ENCODE results near the gene KLHL18.

GRCh38 chr3:47266709-47267489 is 15.8 kb upstream of the KLHL18 start:
- TF ChIP-seq RAD21 (IDR thresholded peaks at IDR 0.05; ENCODE audit: low read length) (no peak), POLR2A (IDR thresholded peaks at IDR 0.05; ENCODE audit: low read depth, low read length) (no peak), USF2 (IDR thresholded peaks at IDR 0.05; ENCODE audit: low read depth, low read length) (peak; percentile 25; the same call in 1 of the 2 replicates), MAFK (IDR thresholded peaks at IDR 0.05; ENCODE audit: low read depth, low read length) (no peak), CEBPB (IDR thresholded peaks at IDR 0.05; ENCODE audit: low read depth, low read length) (peak; percentile 20; the same call in 1 of the 2 replicates), RCOR1 (IDR thresholded peaks at IDR 0.05; ENCODE audit: insufficient replicate concordance, low read length) (no peak), BHLHE40 (IDR thresholded peaks at IDR 0.05; ENCODE audit: low read depth, low read length) (no peak)
- TF ChIP-seq, protein P1, sequence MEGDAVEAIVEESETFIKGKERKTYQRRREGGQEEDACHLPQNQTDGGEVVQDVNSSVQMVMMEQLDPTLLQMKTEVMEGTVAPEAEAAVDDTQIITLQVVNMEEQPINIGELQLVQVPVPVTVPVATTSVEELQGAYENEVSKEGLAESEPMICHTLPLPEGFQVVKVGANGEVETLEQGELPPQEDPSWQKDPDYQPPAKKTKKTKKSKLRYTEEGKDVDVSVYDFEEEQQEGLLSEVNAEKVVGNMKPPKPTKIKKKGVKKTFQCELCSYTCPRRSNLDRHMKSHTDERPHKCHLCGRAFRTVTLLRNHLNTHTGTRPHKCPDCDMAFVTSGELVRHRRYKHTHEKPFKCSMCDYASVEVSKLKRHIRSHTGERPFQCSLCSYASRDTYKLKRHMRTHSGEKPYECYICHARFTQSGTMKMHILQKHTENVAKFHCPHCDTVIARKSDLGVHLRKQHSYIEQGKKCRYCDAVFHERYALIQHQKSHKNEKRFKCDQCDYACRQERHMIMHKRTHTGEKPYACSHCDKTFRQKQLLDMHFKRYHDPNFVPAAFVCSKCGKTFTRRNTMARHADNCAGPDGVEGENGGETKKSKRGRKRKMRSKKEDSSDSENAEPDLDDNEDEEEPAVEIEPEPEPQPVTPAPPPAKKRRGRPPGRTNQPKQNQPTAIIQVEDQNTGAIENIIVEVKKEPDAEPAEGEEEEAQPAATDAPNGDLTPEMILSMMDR (conservative IDR thresholded peaks at IDR 0.05; ENCODE audit: low read depth, low read length): no peak

Measured in IMR-90 (cell line).